ENCODE measurements around the gene LMTK2. TPM values are rescaled to one million over a fixed set of nuclear protein-coding genes. Genes with fewer than 3 reads are reported as not detected.
"Not testable (repeated sequence)": the region's sequence is repeated elsewhere in the genome, so short reads cannot be mapped to it uniquely, and the experiment has no call there.

Gene LMTK2
- total and polyA plus RNA-seq, 9 donors: 5.3 to 8.0 (median 7.0) TPM

- H3K36me3 ChIP-seq (ENCODE audit: control insufficient read depth, insufficient read depth, low read length): peaks cover 17% of the 10 kb centered on the region
- H3K9me3 ChIP-seq (replicated peaks; ENCODE audit: control insufficient read depth, low read depth, low read length): no peaks in the 10 kb centered on the region
- 91% methylated on average over 12 of the region's 24 CpGs for WGBS (ENCODE audit: insufficient coverage)
- no peak for DNase-seq
- H3K27ac ChIP-seq (ENCODE audit: low read length): no peak overlapping the region
- H3K4me3 ChIP-seq (ENCODE audit: low read length): no peak overlapping the region
- H3K27me3 ChIP-seq (ENCODE audit: control insufficient read depth, insufficient read depth, low read length): no peaks in the 10 kb centered on the region
- peaks cover 4% of the 10 kb centered on the region for H3K4me1 ChIP-seq (ENCODE audit: control insufficient read depth, insufficient read depth, low read length)
These were observed 110.4 kb downstream of the LMTK2 start for GRCh38 chr7:98216941-98217622.

GRCh38 chr7:98217623-98218582 lies 111.2 kb downstream of the LMTK2 start:
- H3K36me3 ChIP-seq (ENCODE audit: control insufficient read depth, insufficient read depth, low read length): peaks cover 24% of the 10 kb centered on the region
- WGBS (ENCODE audit: insufficient coverage): 69% methylated on average over 25 of the region's 41 CpGs

GRCh38 chr7:98219382-98219781 lies 112.7 kb downstream of the LMTK2 start:
- H3K4me1 ChIP-seq (ENCODE audit: control insufficient read depth, insufficient read depth, low read length); DNase-seq; H3K27me3 ChIP-seq (ENCODE audit: control insufficient read depth, insufficient read depth, low read length); H3K9me3 ChIP-seq (replicated peaks; ENCODE audit: control insufficient read depth, low read depth, low read length); H3K27ac ChIP-seq (ENCODE audit: low read length); H3K4me3 ChIP-seq (ENCODE audit: low read length): not testable (repeated sequence)
- no CpG with 5 or more reads among the region's 6 CpGs for WGBS (ENCODE audit: insufficient coverage)
- H3K36me3 ChIP-seq (ENCODE audit: control insufficient read depth, insufficient read depth, low read length): peaks cover 26% of the 10 kb centered on the region

More at GRCh38 chr7:98217623-98218582, 111.2 kb downstream of the LMTK2 start:
- Histone ChIP-seq H3K9me3 (replicated peaks; ENCODE audit: control insufficient read depth, low read depth, low read length) (no peaks in the 10 kb centered on the region), H3K27me3 (ENCODE audit: control insufficient read depth, insufficient read depth, low read length) (no peaks in the 10 kb centered on the region), H3K4me3 (ENCODE audit: low read length) (no peak overlapping the region), H3K27ac (ENCODE audit: low read length) (no peak overlapping the region), H3K4me1 (ENCODE audit: control insufficient read depth, insufficient read depth, low read length) (peaks cover 4% of the 10 kb centered on the region)
- DNase-seq: no peak

GRCh38 chr7:98221611-98222532 lies 115.2 kb downstream of the LMTK2 start:
- no peaks in the 10 kb centered on the region for H3K27me3 ChIP-seq (ENCODE audit: control insufficient read depth, insufficient read depth, low read length)
- 94% methylated on average over 34 of the region's 34 CpGs for WGBS (ENCODE audit: insufficient coverage)
- no peak overlapping the region for H3K4me3 ChIP-seq (ENCODE audit: low read length)
- H3K36me3 ChIP-seq (ENCODE audit: control insufficient read depth, insufficient read depth, low read length): peaks cover 40% of the 10 kb centered on the region
- H3K4me1 ChIP-seq (ENCODE audit: control insufficient read depth, insufficient read depth, low read length): peaks cover 4% of the 10 kb centered on the region
- no peak overlapping the region for H3K27ac ChIP-seq (ENCODE audit: low read length)
- DNase-seq: no peak
- no peaks in the 10 kb centered on the region for H3K9me3 ChIP-seq (replicated peaks; ENCODE audit: control insufficient read depth, low read depth, low read length)

- H3K36me3 ChIP-seq (ENCODE audit: control insufficient read depth, insufficient read depth, low read length): peaks cover 32% of the 10 kb centered on the region
- no peak overlapping the region for H3K4me3 ChIP-seq (ENCODE audit: low read length)
- DNase-seq: no peak
- peaks cover 4% of the 10 kb centered on the region for H3K4me1 ChIP-seq (ENCODE audit: control insufficient read depth, insufficient read depth, low read length)
- no peak overlapping the region for H3K27ac ChIP-seq (ENCODE audit: low read length)
- H3K9me3 ChIP-seq (replicated peaks; ENCODE audit: control insufficient read depth, low read depth, low read length): no peaks in the 10 kb centered on the region
- H3K27me3 ChIP-seq (ENCODE audit: control insufficient read depth, insufficient read depth, low read length): no peaks in the 10 kb centered on the region
- 96% methylated on average over 28 of the region's 30 CpGs for WGBS (ENCODE audit: insufficient coverage)
These were observed 116.0 kb downstream of the LMTK2 start for GRCh38 chr7:98222533-98223195.

GRCh38 chr7:98223351-98223897 lies 116.8 kb downstream of the LMTK2 start:
- Histone ChIP-seq H3K4me1 (ENCODE audit: control insufficient read depth, insufficient read depth, low read length) (peaks cover 1% of the 10 kb centered on the region), H3K27ac (ENCODE audit: low read length) (no peak overlapping the region), H3K9me3 (replicated peaks; ENCODE audit: control insufficient read depth, low read depth, low read length) (no peaks in the 10 kb centered on the region), H3K27me3 (ENCODE audit: control insufficient read depth, insufficient read depth, low read length) (no peaks in the 10 kb centered on the region), H3K4me3 (ENCODE audit: low read length) (no peak overlapping the region), H3K36me3 (ENCODE audit: control insufficient read depth, insufficient read depth, low read length) (peaks cover 38% of the 10 kb centered on the region)
- 81% methylated on average over 11 of the region's 15 CpGs for WGBS (ENCODE audit: insufficient coverage)
- no peak for DNase-seq

GRCh38 chr7:98223898-98224700 lies 117.4 kb downstream of the LMTK2 start:
- Histone ChIP-seq H3K4me3 (ENCODE audit: low read length) (no peak overlapping the region), H3K27ac (ENCODE audit: low read length) (no peak overlapping the region), H3K27me3 (ENCODE audit: control insufficient read depth, insufficient read depth, low read length) (no peaks in the 10 kb centered on the region), H3K4me1 (ENCODE audit: control insufficient read depth, insufficient read depth, low read length) (peaks cover 8% of the 10 kb centered on the region), H3K36me3 (ENCODE audit: control insufficient read depth, insufficient read depth, low read length) (peaks cover 39% of the 10 kb centered on the region), H3K9me3 (replicated peaks; ENCODE audit: control insufficient read depth, low read depth, low read length) (no peaks in the 10 kb centered on the region)
- no peak for DNase-seq
- WGBS (ENCODE audit: insufficient coverage): 74% methylated on average over 21 of the region's 21 CpGs

- Histone ChIP-seq H3K4me3 (ENCODE audit: low read length) (no peak overlapping the region), H3K36me3 (ENCODE audit: control insufficient read depth, insufficient read depth, low read length) (peaks cover 43% of the 10 kb centered on the region), H3K27ac (ENCODE audit: low read length) (no peak overlapping the region), H3K4me1 (ENCODE audit: control insufficient read depth, insufficient read depth, low read length) (peaks cover 11% of the 10 kb centered on the region), H3K27me3 (ENCODE audit: control insufficient read depth, insufficient read depth, low read length) (no peaks in the 10 kb centered on the region), H3K9me3 (replicated peaks; ENCODE audit: control insufficient read depth, low read depth, low read length) (no peaks in the 10 kb centered on the region)
- 83% methylated on average over 12 of the region's 21 CpGs for WGBS (ENCODE audit: insufficient coverage)
- DNase-seq: no peak
These were observed 118.1 kb downstream of the LMTK2 start for GRCh38 chr7:98224701-98225181.

All from muscle of leg (tissue), 11 donors.